Measurements from ENCODE around the gene ITM2B. TPM values are rescaled to one million over a fixed set of nuclear protein-coding genes. Genes with fewer than 3 reads are reported as not detected.

ITM2B gene
- total and polyA plus RNA-seq, 10 of the 15 experiments (the other 5 are each of a cell fraction or from before 2014, with no cell fraction given) = 2.5 to 18.1 (median 4.9) TPM

DNA sequence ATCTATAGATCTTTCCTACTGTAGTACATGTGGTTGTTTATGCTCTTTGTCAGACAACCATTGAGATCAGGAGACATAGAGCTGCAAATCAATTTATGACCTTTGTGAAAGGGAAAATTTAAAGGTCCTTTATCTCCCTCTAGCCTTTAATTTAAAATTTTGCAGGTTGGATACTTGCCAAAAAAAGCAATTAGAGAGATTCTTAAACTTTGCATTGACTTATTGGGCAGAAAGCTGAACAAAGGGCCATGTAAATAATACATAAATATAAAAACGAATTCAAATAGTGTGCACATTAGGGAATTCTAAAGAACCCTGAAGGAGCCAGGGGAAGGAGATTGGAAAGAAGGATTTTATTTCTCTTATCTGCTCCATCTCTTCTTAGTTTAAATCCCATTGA is 48.5 kb downstream of the ITM2B start:
- H3K9ac ChIP-seq (ENCODE audit: control insufficient read depth, insufficient read depth, low read length) = no peak overlapping the region
- peaks cover 0 to 7% of the 10 kb centered on the region in 2 experiments; a peak in 1 of 4 replicates for H3K27me3 ChIP-seq (replicated peaks in 1 of 2; ENCODE audit: control insufficient read depth in 2 of 2, insufficient read depth in 2 of 2, low read length in 1 of 2)
- ATAC-seq (no peak), FAIRE-seq (no peak), DNase-seq (ENCODE audit: low read depth, low spot score) (no peak)
- no peaks in the 10 kb centered on the region for H4K20me1 ChIP-seq (ENCODE audit: control insufficient read depth, insufficient read depth)
- BruUV-seq (replicated peaks) = no TSS peak
- no peaks in the 10 kb centered on the region for H3K36me3 ChIP-seq (ENCODE audit: control insufficient read depth in 2 of 2, insufficient read depth in 2 of 2, low read length in 1 of 2)
- no peaks in the 10 kb centered on the region for H3K79me2 ChIP-seq (ENCODE audit: control insufficient read depth, insufficient read depth, low read length)
- no peak overlapping the region for H3K27ac ChIP-seq (ENCODE audit: control insufficient read depth, insufficient read depth)
- WGBS (ENCODE audit: insufficient coverage, insufficient replicate concordance, low lambda C conversion rate, missing lambda C conversion rate) = 27% methylated on average over 1 of the region's 1 CpG
- H2AFZ ChIP-seq (ENCODE audit: control insufficient read depth, low read depth, low read length) = no peak overlapping the region
- intact Hi-C loops (cut with micrococcal nuclease; ENCODE audit: unreplicated experiment) = no loop called here
- ChIA-PET SMC1A (ENCODE audit: uncharacterized antibody, unreplicated experiment) (no interaction called here), CTCF (no interaction called here), RAD21 (ENCODE audit: unreplicated experiment) (no interaction called here), POLR2A (no interaction called here)
- H3K4me3 ChIP-seq = no peak overlapping the region
- H3K9me3 ChIP-seq (replicated peaks; ENCODE audit: control insufficient read depth, insufficient read depth, low read length) = no peaks in the 10 kb centered on the region; the same call in 2 of the 3 replicates
- in situ Hi-C loops (cut with MboI) = no loop called here
- peaks cover 9% of the 10 kb centered on the region for H3K4me1 ChIP-seq (ENCODE audit: control insufficient read depth, insufficient read depth, low read length)
- no peak overlapping the region for H3K4me2 ChIP-seq (ENCODE audit: control insufficient read depth, insufficient read depth)
- TF ChIP-seq, protein P1, sequence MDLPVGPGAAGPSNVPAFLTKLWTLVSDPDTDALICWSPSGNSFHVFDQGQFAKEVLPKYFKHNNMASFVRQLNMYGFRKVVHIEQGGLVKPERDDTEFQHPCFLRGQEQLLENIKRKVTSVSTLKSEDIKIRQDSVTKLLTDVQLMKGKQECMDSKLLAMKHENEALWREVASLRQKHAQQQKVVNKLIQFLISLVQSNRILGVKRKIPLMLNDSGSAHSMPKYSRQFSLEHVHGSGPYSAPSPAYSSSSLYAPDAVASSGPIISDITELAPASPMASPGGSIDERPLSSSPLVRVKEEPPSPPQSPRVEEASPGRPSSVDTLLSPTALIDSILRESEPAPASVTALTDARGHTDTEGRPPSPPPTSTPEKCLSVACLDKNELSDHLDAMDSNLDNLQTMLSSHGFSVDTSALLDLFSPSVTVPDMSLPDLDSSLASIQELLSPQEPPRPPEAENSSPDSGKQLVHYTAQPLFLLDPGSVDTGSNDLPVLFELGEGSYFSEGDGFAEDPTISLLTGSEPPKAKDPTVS (IDR thresholded peaks at IDR 0.05; ENCODE audit: low read depth, low read length) = no peak
- TF ChIP-seq CHD4 (IDR thresholded peaks at IDR 0.05) (no peak), JUNB (IDR thresholded peaks at IDR 0.05) (no peak), EZH2 (IDR thresholded peaks at IDR 0.05; ENCODE audit: borderline replicate concordance, control insufficient read depth, low read depth, low read length) (no peak), MTA2 (IDR thresholded peaks at IDR 0.05; ENCODE audit: low read depth) (no peak), MYC (IDR thresholded peaks at IDR 0.05; ENCODE audit: insufficient read depth, insufficient read length, insufficient replicate concordance, low read length, severe bottlenecking) (no peak), TARDBP (IDR thresholded peaks at IDR 0.05; ENCODE audit: borderline replicate concordance) (no peak), POU2F2 (IDR thresholded peaks at IDR 0.05; ENCODE audit: borderline replicate concordance, low read depth, low read length) (no peak), NR2F1 (conservative IDR thresholded peaks at IDR 0.05) (no peak), PAX5 (IDR thresholded peaks at IDR 0.05; ENCODE audit: borderline replicate concordance, low read depth, low read length) (no peak), NFYA (IDR thresholded peaks at IDR 0.05; ENCODE audit: borderline replicate concordance, low read depth, low read length) (no peak), MTA3 (IDR thresholded peaks at IDR 0.05; ENCODE audit: borderline replicate concordance, low read length) (no peak), NFYB (IDR thresholded peaks at IDR 0.05; ENCODE audit: insufficient read depth, low read depth, low read length) (no peak), FOS (IDR thresholded peaks at IDR 0.05; ENCODE audit: borderline replicate concordance, extremely low read depth, insufficient read length) (no peak)
- TF ChIP-seq, protein P2, sequence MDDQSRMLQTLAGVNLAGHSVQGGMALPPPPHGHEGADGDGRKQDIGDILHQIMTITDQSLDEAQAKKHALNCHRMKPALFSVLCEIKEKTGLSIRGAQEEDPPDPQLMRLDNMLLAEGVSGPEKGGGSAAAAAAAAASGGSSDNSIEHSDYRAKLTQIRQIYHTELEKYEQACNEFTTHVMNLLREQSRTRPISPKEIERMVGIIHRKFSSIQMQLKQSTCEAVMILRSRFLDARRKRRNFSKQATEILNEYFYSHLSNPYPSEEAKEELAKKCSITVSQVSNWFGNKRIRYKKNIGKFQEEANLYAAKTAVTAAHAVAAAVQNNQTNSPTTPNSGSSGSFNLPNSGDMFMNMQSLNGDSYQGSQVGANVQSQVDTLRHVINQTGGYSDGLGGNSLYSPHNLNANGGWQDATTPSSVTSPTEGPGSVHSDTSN (IDR thresholded peaks at IDR 0.05; ENCODE audit: insufficient replicate concordance, low read depth, low read length) = no peak
- TF ChIP-seq, protein P3, sequence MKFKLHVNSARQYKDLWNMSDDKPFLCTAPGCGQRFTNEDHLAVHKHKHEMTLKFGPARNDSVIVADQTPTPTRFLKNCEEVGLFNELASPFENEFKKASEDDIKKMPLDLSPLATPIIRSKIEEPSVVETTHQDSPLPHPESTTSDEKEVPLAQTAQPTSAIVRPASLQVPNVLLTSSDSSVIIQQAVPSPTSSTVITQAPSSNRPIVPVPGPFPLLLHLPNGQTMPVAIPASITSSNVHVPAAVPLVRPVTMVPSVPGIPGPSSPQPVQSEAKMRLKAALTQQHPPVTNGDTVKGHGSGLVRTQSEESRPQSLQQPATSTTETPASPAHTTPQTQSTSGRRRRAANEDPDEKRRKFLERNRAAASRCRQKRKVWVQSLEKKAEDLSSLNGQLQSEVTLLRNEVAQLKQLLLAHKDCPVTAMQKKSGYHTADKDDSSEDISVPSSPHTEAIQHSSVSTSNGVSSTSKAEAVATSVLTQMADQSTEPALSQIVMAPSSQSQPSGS (IDR thresholded peaks at IDR 0.05; ENCODE audit: low read length) = no peak
- TF ChIP-seq, protein P4, sequence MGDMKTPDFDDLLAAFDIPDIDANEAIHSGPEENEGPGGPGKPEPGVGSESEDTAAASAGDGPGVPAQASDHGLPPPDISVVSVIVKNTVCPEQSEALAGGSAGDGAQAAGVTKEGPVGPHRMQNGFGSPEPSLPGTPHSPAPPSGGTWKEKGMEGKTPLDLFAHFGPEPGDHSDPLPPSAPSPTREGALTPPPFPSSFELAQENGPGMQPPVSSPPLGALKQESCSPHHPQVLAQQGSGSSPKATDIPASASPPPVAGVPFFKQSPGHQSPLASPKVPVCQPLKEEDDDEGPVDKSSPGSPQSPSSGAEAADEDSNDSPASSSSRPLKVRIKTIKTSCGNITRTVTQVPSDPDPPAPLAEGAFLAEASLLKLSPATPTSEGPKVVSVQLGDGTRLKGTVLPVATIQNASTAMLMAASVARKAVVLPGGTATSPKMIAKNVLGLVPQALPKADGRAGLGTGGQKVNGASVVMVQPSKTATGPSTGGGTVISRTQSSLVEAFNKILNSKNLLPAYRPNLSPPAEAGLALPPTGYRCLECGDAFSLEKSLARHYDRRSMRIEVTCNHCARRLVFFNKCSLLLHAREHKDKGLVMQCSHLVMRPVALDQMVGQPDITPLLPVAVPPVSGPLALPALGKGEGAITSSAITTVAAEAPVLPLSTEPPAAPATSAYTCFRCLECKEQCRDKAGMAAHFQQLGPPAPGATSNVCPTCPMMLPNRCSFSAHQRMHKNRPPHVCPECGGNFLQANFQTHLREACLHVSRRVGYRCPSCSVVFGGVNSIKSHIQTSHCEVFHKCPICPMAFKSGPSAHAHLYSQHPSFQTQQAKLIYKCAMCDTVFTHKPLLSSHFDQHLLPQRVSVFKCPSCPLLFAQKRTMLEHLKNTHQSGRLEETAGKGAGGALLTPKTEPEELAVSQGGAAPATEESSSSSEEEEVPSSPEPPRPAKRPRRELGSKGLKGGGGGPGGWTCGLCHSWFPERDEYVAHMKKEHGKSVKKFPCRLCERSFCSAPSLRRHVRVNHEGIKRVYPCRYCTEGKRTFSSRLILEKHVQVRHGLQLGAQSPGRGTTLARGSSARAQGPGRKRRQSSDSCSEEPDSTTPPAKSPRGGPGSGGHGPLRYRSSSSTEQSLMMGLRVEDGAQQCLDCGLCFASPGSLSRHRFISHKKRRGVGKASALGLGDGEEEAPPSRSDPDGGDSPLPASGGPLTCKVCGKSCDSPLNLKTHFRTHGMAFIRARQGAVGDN (IDR thresholded peaks at IDR 0.05) = no peak

Measured in GM12878 (cell line).